Transverse colon (tissue), 4 donors: ENCODE results near the gene AKAIN1.

Experiments used
- CTCF ChIP-seq, 5 experiments: fragments of 200-600 bp in 3 of 5; fragments of 450-650 bp in 2 of 5; sonication (generic) in 3 of 5; IDR thresholded peaks; 1 replicate in 2 of 5; 2 replicates in 3 of 5; pipeline ENCODE4 v1.5.1; 2016 to 2017; ENCODE audit warnings: antibody characterized with exemption in 5 of 5, inconsistent platforms in 3 of 5, mild to moderate bottlenecking in 2 of 5, moderate library complexity in 1 of 5
- EP300 ChIP-seq: sonication (generic); formaldehyde crosslinking; IDR thresholded peaks from one replicate; pipeline ENCODE4 v1.6.1; 2017; ENCODE audit warnings: antibody characterized with exemption, low read depth
- POLR2A ChIP-seq: fragments of 450-650 bp; IDR thresholded peaks from one replicate; pipeline ENCODE4 v1.6.1; 2016; ENCODE audit warnings: antibody characterized with exemption, mild to moderate bottlenecking, moderate library complexity
- POLR2AphosphoS5 ChIP-seq, 3 donors: sonication (generic); formaldehyde crosslinking; IDR thresholded peaks; one replicate each; pipeline ENCODE4 v1.6.1; 2016; ENCODE audit warnings: antibody characterized with exemption in 3 of 3

DNA sequence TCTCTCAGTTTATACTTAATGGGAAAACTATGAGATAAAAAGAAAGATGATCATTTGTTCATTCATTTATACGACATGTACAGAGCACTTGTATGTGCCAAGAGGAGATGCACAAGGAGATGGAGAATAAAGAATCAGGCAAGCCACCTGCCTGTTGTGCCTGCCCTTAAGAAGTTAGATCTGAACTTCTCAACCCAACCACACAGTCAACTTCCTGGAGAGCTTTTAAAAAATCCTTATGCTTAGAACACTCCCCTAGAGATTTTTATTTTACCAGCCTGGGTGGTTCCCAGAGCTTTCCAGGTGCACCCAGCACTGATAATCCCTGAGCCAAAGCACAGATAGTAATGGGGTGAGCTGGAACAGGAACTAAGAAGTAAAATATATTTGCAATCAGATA lies 18.5 kb downstream of the AKAIN1 start:
- TF ChIP-seq POLR2A: no peak
- TF ChIP-seq CTCF (IDR thresholded peaks at IDR 0.05): no peak
- no peak for TF ChIP-seq POLR2AphosphoS5 (IDR thresholded peaks at IDR 0.05)
- no peak for TF ChIP-seq EP300
